ENCODE data around the gene TIMM21.

GRCh38 chr18:74179623-74180199, 31.4 kb downstream of the TIMM21 start:
- TF ChIP-seq CTCF (conservative IDR thresholded peaks at IDR 0.05; ENCODE audit: low read length) = no peak
- TF ChIP-seq EZH2phosphoT487 (IDR thresholded peaks at IDR 0.05; ENCODE audit: borderline replicate concordance, low read depth, low read length) = no peak
